Glomerular visceral epithelial cell (primary cell): ENCODE results near the gene NAPSA.
"Not testable (repeated sequence)": the region's sequence is repeated elsewhere in the genome, so short reads cannot be mapped to it uniquely, and the experiment has no call there.

Experiments
- DNase-seq: peaks from one replicate; pipeline ENCODE4 v3.0.0-alpha.2; 2016; ENCODE audit errors: extremely low spot score

NAPSA gene

GRCh38 chr19:50361290-50362029, 4.0 kb downstream of the NAPSA start:
- no peak for DNase-seq

GRCh38 chr19:50359328-50359818, 6.1 kb downstream of the NAPSA start:
- DNase-seq: no peak

GRCh38 chr19:50358483-50359327, 6.7 kb downstream of the NAPSA start:
- DNase-seq: no peak

GRCh38 chr19:50357178-50358100, 8.0 kb downstream of the NAPSA start:
- peak; percentile 73 for DNase-seq

- DNase-seq: no peak
These were observed 8.7 kb downstream of the NAPSA start for GRCh38 chr19:50356691-50357177.

GRCh38 chr19:50353487-50353880, 12.0 kb downstream of the NAPSA start:
- DNase-seq: not testable (repeated sequence)

- DNase-seq: no peak
These were observed 13.2 kb downstream of the NAPSA start for GRCh38 chr19:50352242-50352641.

- DNase-seq: no peak
These were observed 16.0 kb downstream of the NAPSA start for GRCh38 chr19:50349277-50350057.

- DNase-seq: peak; percentile 21
These were observed 18.3 kb downstream of the NAPSA start for GRCh38 chr19:50347089-50347581.

GRCh38 chr19:50344661-50345318, 20.6 kb downstream of the NAPSA start:
- DNase-seq: no peak

GRCh38 chr19:50341091-50341564, 24.3 kb downstream of the NAPSA start:
- no peak for DNase-seq

GRCh38 chr19:50340331-50340730, 25.1 kb downstream of the NAPSA start:
- DNase-seq: no peak

GRCh38 chr19:50337031-50337430, 28.4 kb downstream of the NAPSA start:
- DNase-seq: not testable (repeated sequence)

- DNase-seq: no peak
These were observed 30.6 kb downstream of the NAPSA start for GRCh38 chr19:50334741-50335421.

- DNase-seq: peak; percentile 60
These were observed 31.5 kb downstream of the NAPSA start for GRCh38 chr19:50333737-50334617.

GRCh38 chr19:50333235-50333736, 32.2 kb downstream of the NAPSA start:
- DNase-seq: peak; percentile 42

GRCh38 chr19:50332244-50333038, 33.0 kb downstream of the NAPSA start:
- DNase-seq: no peak

- no peak for DNase-seq
These were observed 33.5 kb downstream of the NAPSA start for GRCh38 chr19:50331994-50332243.
